ENCODE measurements around the gene TBR1. TPM values are rescaled to one million over a fixed set of nuclear protein-coding genes. Genes with fewer than 3 reads are reported as not detected.

Gene TBR1
- total RNA-seq, 2 donors from 2014 or later: not detected

DNA sequence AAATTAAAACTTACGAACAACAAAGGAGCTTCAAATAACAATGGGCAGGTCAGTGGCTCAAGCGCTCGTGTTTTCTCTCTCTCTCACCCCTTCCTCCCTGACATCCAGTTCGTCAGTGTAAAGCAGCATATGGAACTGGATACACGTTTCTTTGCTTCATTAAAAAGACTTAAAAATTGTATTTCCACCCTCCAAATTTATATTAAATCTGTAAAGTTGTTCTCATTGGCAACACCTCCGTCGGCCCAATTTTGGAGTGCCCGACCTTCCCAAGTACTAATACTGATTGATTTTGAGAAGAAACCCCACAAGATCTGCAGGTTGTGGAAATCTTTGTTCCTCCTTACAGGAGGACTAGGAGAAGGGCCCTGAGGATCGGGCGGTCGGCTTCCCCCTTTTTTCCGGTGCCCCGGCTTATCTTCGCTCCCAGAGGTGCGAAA, 2.2 kb downstream of the TBR1 start:
- peak overlapping the region; percentile 27 for H3K4me3 ChIP-seq
- peaks cover 0 to 45% of the 10 kb centered on the region in 2 donors for H3K4me1 ChIP-seq (ENCODE audit: control insufficient read depth in 1 of 2, low read depth in 2 of 2)

GRCh38 chr2:161418715-161419637, 2.9 kb downstream of the TBR1 start:
- Histone ChIP-seq H3K27me3 (replicated peaks; ENCODE audit: insufficient read depth) (peaks cover 34% of the 10 kb centered on the region), H3K9me3 (no peaks in the 10 kb centered on the region), H3K4me1 (ENCODE audit: control insufficient read depth in 1 of 2, low read depth in 2 of 2) (peaks cover 0 to 52% of the 10 kb centered on the region in 2 donors), H3K4me3 (peak overlapping the region; percentile 27), H3K36me3 (no peaks in the 10 kb centered on the region), H3K27ac (no peak overlapping the region)
- ATAC-seq (ENCODE audit: insufficient number of reproducible peaks, low FRiP score, low read depth) (no peak), DNase-seq (ENCODE audit: low spot score) (no peak)
- TF ChIP-seq CTCF (IDR thresholded peaks at IDR 0.05): no peak

More for the DNA sequence above, 2.2 kb downstream of the TBR1 start:
- Histone ChIP-seq H3K27ac (no peak overlapping the region), H3K27me3 (replicated peaks; ENCODE audit: insufficient read depth) (peaks cover 32% of the 10 kb centered on the region), H3K9me3 (no peaks in the 10 kb centered on the region), H3K36me3 (no peaks in the 10 kb centered on the region)
- ATAC-seq (ENCODE audit: insufficient number of reproducible peaks, low FRiP score, low read depth) (no peak), DNase-seq (ENCODE audit: low spot score) (no peak)
- TF ChIP-seq CTCF (IDR thresholded peaks at IDR 0.05): no peak

DNA sequence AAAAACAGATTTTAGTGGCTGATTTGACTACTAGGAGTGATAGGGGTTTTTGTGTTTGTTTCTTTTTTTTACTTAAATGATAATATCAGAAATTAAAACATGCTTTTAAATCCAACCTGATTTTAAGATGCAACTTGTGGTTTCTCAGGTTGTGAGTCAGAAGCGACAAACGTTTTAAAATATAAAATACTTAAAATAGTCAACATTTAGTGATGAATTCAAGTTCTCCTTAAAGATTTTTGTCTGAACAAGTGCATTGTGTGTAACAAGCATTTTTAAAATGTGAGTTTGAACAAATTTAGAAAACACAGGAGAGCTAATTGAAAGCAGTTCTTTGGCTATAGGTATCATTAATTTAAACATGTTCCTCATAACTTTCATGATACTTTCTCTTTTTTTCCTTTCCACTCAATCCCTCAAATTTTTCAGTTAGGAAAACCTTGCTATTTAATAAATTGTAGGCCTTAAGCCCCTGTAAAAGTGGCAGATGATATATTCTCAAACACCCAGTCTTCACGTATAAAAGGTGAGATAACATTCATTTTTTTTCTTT, 3.6 kb downstream of the TBR1 start:
- Histone ChIP-seq H3K27me3 (replicated peaks; ENCODE audit: insufficient read depth) (peaks cover 35% of the 10 kb centered on the region), H3K36me3 (no peaks in the 10 kb centered on the region), H3K9me3 (no peaks in the 10 kb centered on the region), H3K27ac (no peak overlapping the region), H3K4me1 (ENCODE audit: control insufficient read depth in 1 of 2, low read depth in 2 of 2) (peaks cover 0 to 46% of the 10 kb centered on the region in 2 donors), H3K4me3 (no peak overlapping the region)
- ATAC-seq (ENCODE audit: insufficient number of reproducible peaks, low FRiP score, low read depth) (no peak), DNase-seq (ENCODE audit: low spot score) (no peak)
- TF ChIP-seq CTCF (IDR thresholded peaks at IDR 0.05): no peak

- H3K27me3 ChIP-seq (replicated peaks; ENCODE audit: insufficient read depth): peaks cover 43% of the 10 kb centered on the region
- TF ChIP-seq CTCF (IDR thresholded peaks at IDR 0.05): no peak
- no peak overlapping the region for H3K27ac ChIP-seq
- ATAC-seq (ENCODE audit: insufficient number of reproducible peaks, low FRiP score, low read depth) (no peak), DNase-seq (ENCODE audit: low spot score) (no peak)
- no peak overlapping the region for H3K4me3 ChIP-seq
- H3K36me3 ChIP-seq: no peaks in the 10 kb centered on the region
- no peaks in the 10 kb centered on the region for H3K9me3 ChIP-seq
- peaks cover 0 to 38% of the 10 kb centered on the region in 2 donors for H3K4me1 ChIP-seq (ENCODE audit: control insufficient read depth in 1 of 2, low read depth in 2 of 2)
Measured at GRCh38 chr2:161420406-161421074, 4.4 kb downstream of the TBR1 start.

GRCh38 chr2:161421686-161422085, 5.6 kb downstream of the TBR1 start:
- no peak for TF ChIP-seq CTCF (IDR thresholded peaks at IDR 0.05)
- Histone ChIP-seq H3K36me3 (no peaks in the 10 kb centered on the region), H3K4me3 (no peak overlapping the region), H3K9me3 (no peaks in the 10 kb centered on the region), H3K27me3 (replicated peaks; ENCODE audit: insufficient read depth) (peaks cover 53% of the 10 kb centered on the region), H3K4me1 (ENCODE audit: control insufficient read depth in 1 of 2, low read depth in 2 of 2) (peaks cover 0 to 27% of the 10 kb centered on the region in 2 donors), H3K27ac (no peak overlapping the region)
- DNase-seq (ENCODE audit: low spot score) (no peak), ATAC-seq (ENCODE audit: insufficient number of reproducible peaks, low FRiP score, low read depth) (no peak)
